ENCODE data around the gene CHRNB4.

CHRNB4 gene

GRCh38 chr15:78673917-78674444 lies 33.0 kb upstream of the CHRNB4 start:
- Histone ChIP-seq H3K9me3 (ENCODE audit: low read depth, low read length) (no peaks in the 10 kb centered on the region), H3K4me3 (no peak overlapping the region), H3K9ac (ENCODE audit: insufficient read length) (no peak overlapping the region), H3K27ac (no peak overlapping the region), H3K36me3 (ENCODE audit: insufficient read depth, low read length) (no peaks in the 10 kb centered on the region)
- no peak for DNase-seq (ENCODE audit: low read depth, low spot score)
- TF ChIP-seq FOXP2 (optimal IDR thresholded peaks at IDR 0.05; ENCODE audit: control extremely low read depth, extremely low read length, insufficient read depth), result no peak
- TF ChIP-seq POLR2AphosphoS5 (IDR thresholded peaks at IDR 0.05; ENCODE audit: borderline replicate concordance, low read depth, low read length), result no peak
- TF ChIP-seq EZH2 (IDR thresholded peaks at IDR 0.05), result no peak

DNA sequence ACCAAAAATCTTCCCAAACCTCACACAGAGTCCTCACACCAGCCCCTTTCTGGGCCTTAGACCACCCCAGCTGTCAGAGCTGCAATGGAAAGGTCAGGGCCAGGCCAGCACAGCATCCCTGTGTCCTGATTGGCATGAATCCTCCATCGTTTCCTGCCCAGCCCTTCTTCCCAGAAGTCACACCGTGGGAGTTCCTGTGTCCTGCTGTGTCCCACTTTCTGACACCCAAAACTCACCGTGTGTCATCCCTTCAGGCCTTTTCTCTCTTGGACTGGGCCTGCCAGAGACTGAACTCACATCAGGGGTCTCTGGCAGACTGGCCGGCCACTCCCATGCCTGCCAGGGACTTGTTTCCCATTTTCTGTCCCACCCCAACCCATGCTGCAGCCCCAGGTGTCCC lies 32.5 kb upstream of the CHRNB4 start:
- TF ChIP-seq EZH2 (IDR thresholded peaks at IDR 0.05) (no peak), POLR2AphosphoS5 (IDR thresholded peaks at IDR 0.05; ENCODE audit: borderline replicate concordance, low read depth, low read length) (no peak)
- Histone ChIP-seq H3K36me3 (ENCODE audit: insufficient read depth, low read length) (no peaks in the 10 kb centered on the region), H3K4me3 (no peak overlapping the region), H3K27ac (no peak overlapping the region), H3K9ac (ENCODE audit: insufficient read length) (no peak overlapping the region), H3K9me3 (ENCODE audit: low read depth, low read length) (no peaks in the 10 kb centered on the region)
- no peak for DNase-seq (ENCODE audit: low read depth, low spot score)

GRCh38 chr15:78672285-78673014 lies 31.4 kb upstream of the CHRNB4 start:
- Histone ChIP-seq H3K9ac (ENCODE audit: insufficient read length) (no peak overlapping the region), H3K4me3 (no peak overlapping the region)

GRCh38 chr15:78671626-78672211 lies 30.7 kb upstream of the CHRNB4 start:
- Histone ChIP-seq H3K9ac (ENCODE audit: insufficient read length) (no peak overlapping the region), H3K4me3 (no peak overlapping the region), H3K9me3 (ENCODE audit: low read depth, low read length) (no peaks in the 10 kb centered on the region), H3K36me3 (ENCODE audit: insufficient read depth, low read length) (no peaks in the 10 kb centered on the region), H3K27ac (no peak overlapping the region)
- peak; percentile 37 for DNase-seq (ENCODE audit: low read depth, low spot score)
- TF ChIP-seq FOXP2 (optimal IDR thresholded peaks at IDR 0.05; ENCODE audit: control extremely low read depth, extremely low read length, insufficient read depth), result no peak
- peak; percentile 45; the same call in 1 of the 2 replicates for TF ChIP-seq POLR2AphosphoS5 (IDR thresholded peaks at IDR 0.05; ENCODE audit: borderline replicate concordance, low read depth, low read length)

More at GRCh38 chr15:78672285-78673014, 31.4 kb upstream of the CHRNB4 start:
- Histone ChIP-seq H3K9me3 (ENCODE audit: low read depth, low read length) (no peaks in the 10 kb centered on the region), H3K36me3 (ENCODE audit: insufficient read depth, low read length) (no peaks in the 10 kb centered on the region), H3K27ac (no peak overlapping the region)
- no peak for TF ChIP-seq POLR2AphosphoS5 (IDR thresholded peaks at IDR 0.05; ENCODE audit: borderline replicate concordance, low read depth, low read length)
- no peak for DNase-seq (ENCODE audit: low read depth, low spot score)

- Histone ChIP-seq H3K27ac (no peak overlapping the region), H3K9ac (ENCODE audit: insufficient read length) (no peak overlapping the region), H3K9me3 (ENCODE audit: low read depth, low read length) (no peaks in the 10 kb centered on the region), H3K4me3 (no peak overlapping the region), H3K36me3 (ENCODE audit: insufficient read depth, low read length) (no peaks in the 10 kb centered on the region)
- TF ChIP-seq EZH2 (IDR thresholded peaks at IDR 0.05) (no peak), FOXP2 (optimal IDR thresholded peaks at IDR 0.05; ENCODE audit: control extremely low read depth, extremely low read length, insufficient read depth) (no peak), POLR2AphosphoS5 (IDR thresholded peaks at IDR 0.05; ENCODE audit: borderline replicate concordance, low read depth, low read length) (no peak)
- DNase-seq (ENCODE audit: low read depth, low spot score), result no peak
Measured at GRCh38 chr15:78668987-78669386, 28.0 kb upstream of the CHRNB4 start.

DNA sequence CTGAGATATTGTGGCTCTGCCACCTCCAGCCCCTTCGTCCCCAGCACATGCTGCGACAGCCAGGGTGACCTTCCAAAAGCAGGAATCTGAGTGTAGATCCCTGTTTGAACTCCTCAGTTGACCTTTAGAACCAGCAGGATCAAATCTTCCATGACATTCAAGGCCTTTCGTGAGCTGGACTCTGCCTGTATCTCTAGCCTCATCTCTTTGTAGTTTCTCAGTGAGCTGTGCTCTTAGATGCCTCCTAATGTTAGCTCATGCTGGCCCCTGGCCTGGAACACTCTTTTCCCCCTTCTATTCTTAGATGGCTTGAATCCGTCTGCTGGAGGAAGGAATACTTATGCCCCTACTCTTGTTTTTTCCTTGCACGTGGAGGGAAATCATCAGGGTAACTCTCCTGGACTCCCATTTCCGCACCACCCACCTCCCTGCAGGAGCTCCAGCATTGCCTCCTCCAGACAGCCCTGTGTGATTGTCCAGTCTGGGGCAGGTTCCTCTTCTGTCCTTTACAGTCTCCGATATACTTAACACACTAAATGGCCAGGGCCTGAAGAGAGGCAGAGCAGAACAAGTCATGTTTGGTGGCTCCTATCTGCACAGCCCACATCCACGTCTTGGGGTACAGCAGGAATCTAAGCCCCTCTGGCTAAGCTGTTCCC lies 26.7 kb upstream of the CHRNB4 start:
- H3K4me3 ChIP-seq, result no peak overlapping the region
- DNase-seq (ENCODE audit: low read depth, low spot score), result no peak
- TF ChIP-seq POLR2AphosphoS5 (IDR thresholded peaks at IDR 0.05; ENCODE audit: borderline replicate concordance, low read depth, low read length) (no peak), EZH2 (IDR thresholded peaks at IDR 0.05) (no peak), FOXP2 (optimal IDR thresholded peaks at IDR 0.05; ENCODE audit: control extremely low read depth, extremely low read length, insufficient read depth) (no peak)
- no peaks in the 10 kb centered on the region for H3K36me3 ChIP-seq (ENCODE audit: insufficient read depth, low read length)
- H3K27ac ChIP-seq, result no peak overlapping the region
- H3K9ac ChIP-seq (ENCODE audit: insufficient read length), result no peak overlapping the region
- no peaks in the 10 kb centered on the region for H3K9me3 ChIP-seq (ENCODE audit: low read depth, low read length)

DNA sequence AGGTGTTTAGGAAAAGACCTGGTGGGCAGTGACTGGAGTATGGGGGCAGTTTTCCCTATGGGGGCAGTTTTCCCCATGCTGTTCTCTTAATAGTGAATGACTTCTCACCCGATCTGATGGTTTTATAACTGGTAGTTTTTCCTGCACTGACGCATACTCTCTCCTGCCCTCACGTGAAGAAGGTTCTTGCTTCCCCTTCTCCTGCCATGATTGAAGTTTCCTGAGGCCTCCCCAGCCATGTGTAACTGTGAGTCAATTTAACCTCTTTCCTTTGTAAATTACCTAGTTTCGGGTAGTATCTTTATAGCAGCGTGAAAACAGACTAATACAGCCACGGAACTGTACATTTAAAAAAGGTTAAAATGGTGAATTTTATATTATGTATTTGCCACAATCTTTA lies 25.0 kb upstream of the CHRNB4 start:
- Histone ChIP-seq H3K27ac (no peak overlapping the region), H3K4me3 (no peak overlapping the region), H3K36me3 (ENCODE audit: insufficient read depth, low read length) (no peaks in the 10 kb centered on the region), H3K9me3 (ENCODE audit: low read depth, low read length) (no peaks in the 10 kb centered on the region), H3K9ac (ENCODE audit: insufficient read length) (no peak overlapping the region)
- DNase-seq (ENCODE audit: low read depth, low spot score), result no peak
- no peak for TF ChIP-seq POLR2AphosphoS5 (IDR thresholded peaks at IDR 0.05; ENCODE audit: borderline replicate concordance, low read depth, low read length)
- TF ChIP-seq EZH2 (IDR thresholded peaks at IDR 0.05), result no peak
- TF ChIP-seq FOXP2 (optimal IDR thresholded peaks at IDR 0.05; ENCODE audit: control extremely low read depth, extremely low read length, insufficient read depth), result no peak

DNA sequence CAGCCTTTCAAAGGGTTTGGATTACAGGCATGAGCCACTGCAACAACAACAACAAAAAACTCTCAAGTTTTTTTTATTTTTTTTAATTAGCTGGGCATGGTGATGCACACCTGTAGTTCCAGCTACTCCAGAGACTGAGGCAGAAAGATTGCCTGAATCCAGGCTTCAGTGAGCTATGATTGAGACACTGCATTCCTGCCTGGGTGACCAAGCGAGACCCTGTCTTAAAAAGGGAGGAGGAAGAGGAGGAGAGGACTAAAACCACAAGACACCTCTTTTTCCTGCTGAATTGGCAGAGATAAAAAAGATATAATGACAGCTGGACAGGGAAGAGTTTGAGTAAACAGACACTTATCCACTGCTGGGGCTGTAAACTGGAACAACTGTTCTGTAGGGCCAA lies 22.7 kb upstream of the CHRNB4 start:
- Histone ChIP-seq H3K9ac (ENCODE audit: insufficient read length) (no peak overlapping the region), H3K27ac (no peak overlapping the region), H3K4me3 (no peak overlapping the region), H3K9me3 (ENCODE audit: low read depth, low read length) (no peaks in the 10 kb centered on the region), H3K36me3 (ENCODE audit: insufficient read depth, low read length) (no peaks in the 10 kb centered on the region)
- TF ChIP-seq EZH2 (IDR thresholded peaks at IDR 0.05) (no peak), FOXP2 (optimal IDR thresholded peaks at IDR 0.05; ENCODE audit: control extremely low read depth, extremely low read length, insufficient read depth) (no peak), POLR2AphosphoS5 (IDR thresholded peaks at IDR 0.05; ENCODE audit: borderline replicate concordance, low read depth, low read length) (no peak)
- no peak for DNase-seq (ENCODE audit: low read depth, low spot score)

Measured in SK-N-MC (cell line).